ENCODE measurements around the gene CTNNBL1.

CTNNBL1 gene

DNA sequence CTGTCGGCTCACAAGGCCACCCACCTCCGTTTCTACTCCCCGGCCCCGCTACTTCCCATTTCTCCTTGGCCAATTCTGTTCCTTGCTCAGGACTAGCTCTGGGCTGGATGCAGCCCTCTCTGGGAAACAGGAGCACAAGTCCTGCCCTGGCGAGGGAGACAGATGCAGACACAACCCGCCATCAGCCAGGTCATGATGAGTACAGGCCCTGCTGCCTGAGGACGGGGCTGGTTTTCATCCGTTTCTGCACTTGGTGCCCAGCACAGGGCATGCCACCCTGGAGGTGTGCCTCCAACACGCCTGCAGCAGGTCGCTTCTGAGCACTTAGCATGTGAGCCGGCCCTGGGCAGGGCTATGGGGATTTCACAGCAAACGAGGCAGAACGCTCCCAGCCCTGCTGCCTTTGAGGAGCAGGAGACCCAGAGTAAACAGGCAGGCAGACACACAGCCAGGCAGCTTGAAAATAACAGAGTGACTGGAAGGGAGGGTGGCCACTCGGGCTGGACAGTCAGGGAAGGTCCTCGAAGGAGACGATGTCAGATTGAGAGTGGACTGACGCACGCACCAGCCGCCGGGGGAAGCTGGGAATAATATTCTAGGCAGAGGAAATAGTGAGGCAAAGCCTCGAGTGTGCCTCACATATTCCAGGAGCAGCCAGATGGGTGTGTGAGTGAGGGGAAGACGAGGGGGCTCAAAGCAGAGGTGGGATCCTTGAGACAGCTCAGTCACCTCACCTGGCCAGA lies 187.9 kb downstream of the CTNNBL1 start:
- no peak for DNase-seq

DNA sequence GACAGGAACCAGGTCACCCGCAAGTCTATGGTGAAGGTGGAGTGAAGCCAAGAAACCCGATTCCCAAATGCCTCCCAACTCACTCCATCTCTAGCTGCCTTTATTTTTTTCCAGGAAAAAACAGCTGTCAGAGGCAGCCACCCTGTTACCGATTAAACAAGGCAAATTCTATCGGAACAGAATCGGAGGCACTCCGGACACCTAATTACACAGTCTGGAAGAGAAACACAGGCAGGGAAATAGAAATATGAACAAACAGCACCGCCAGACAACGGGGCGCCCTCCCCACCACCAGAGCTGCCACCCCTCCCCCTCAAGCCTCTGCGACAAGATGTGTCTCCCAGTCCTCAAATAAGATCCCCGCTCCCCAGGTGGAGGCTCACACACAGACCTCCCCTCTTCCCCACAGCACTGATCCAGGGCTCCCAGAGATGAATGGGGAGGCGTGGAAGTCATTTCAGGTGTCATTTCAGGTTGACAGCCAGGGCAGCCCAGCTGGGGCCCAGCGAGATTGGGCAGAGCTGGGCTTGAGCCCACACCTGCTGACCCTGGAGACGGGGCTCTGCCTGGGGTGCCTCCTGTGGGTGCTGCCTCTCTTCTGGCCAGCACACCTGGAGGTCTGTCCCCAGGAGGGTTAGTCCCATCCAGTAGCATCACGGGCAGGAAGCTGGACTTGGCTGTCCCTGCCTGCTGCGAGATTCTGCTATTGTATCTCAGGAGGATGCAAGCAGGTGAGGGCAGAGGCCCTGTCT lies 189.3 kb downstream of the CTNNBL1 start:
- DNase-seq: no peak

DNA sequence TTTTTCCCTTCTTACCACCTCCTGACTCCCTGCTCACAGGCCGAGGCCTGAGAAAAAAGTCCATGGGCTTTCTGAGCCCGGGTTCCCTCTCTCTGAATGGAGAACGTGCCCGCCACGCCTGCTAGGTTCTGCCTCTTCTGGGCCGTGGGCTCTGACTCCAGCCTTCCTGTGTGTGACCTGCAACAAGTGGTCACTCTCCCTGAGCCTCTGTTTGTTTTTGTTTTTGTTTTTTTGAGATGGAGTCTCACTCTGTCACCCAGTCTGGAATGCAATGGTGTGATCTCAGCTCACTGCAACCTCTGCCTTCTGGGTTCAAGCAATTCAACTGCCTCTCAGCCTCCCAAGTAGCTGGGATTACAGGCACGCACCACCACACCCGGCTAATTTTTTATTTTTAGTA lies 191.2 kb downstream of the CTNNBL1 start:
- no peak for DNase-seq

DNA sequence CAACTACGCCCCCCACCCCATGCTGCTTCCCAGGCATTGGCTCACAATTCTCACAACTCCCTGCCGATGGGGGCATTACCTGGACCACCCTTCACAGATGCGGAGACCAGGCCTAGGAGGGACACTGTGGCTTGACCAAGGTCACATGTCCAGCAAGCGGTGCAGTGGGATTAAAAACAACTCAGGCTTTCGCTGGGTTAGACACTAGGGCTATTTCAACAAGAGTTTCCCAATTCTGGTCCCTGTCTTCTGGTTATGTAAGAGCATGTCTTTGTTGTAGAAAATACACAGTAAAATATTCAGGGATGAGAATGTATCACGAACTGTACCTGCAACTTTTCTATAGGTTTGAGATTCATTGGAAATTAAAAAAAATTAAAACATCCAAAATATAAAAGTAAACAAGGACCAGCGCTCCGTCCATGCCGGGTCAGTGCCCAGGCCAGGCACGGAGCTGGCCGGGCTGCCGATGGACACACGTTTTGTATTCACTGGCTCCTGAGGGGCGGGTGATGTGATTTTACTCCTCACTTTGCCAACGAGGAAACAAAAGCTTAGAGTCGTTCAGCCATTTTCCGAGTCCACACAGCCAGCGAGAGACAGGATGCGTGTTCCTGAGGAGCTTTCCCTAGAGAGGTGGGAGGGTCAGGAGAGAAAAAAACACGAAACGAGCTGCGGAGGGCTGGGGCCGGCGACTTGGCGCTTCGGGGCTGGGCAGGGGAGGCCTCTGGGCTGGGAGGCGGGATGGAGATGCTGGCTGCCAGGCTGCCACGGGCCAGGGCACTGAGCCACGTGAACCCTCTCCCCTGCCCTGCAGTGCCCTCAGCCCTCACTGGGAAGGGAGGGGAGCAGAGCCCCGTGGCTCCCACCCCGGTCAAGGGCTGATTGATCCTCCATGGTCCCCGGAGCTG lies 192.0 kb downstream of the CTNNBL1 start:
- no peak for DNase-seq

DNA sequence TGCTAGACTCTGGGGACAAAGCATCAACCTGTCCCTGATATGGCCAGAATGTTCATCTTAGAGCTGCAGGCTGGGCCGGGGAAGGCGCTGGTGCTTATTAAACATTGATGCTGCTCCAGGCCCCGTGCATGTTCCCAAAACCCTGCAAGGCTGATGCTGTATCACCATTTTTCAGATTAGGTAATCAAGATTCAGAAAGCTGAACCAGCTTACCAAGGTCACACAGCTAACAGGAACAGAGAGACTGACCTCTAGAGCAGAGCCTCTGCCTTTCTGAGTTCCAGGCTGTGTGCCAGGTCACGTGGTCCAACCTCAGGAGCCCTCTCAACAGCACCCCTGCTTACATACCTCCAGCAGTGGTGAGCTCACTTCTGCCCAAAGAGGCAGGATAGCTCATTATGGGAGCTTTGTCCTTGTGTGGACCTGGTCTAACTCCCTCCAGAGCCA lies 193.0 kb downstream of the CTNNBL1 start:
- DNase-seq: no peak

DNA sequence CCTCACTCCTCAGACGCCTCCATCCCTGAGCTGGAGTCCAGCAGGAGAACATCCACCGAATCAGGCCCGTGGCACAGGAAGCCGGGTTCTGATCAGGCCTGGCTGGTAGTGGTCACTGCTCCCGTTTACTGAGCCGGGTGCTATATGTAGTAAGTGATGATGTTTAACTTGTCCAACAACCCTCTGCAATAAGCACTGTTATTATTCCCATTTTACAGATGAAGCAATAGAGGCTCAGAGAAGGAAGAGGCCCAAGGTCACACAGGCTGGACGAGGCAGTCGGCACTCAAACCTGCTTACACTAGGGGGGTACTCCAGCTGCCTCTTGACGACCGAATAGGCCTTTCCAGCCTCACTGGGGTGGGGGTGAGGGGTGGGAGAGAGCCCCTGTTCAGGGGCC lies 194.8 kb downstream of the CTNNBL1 start:
- no peak for DNase-seq

DNA sequence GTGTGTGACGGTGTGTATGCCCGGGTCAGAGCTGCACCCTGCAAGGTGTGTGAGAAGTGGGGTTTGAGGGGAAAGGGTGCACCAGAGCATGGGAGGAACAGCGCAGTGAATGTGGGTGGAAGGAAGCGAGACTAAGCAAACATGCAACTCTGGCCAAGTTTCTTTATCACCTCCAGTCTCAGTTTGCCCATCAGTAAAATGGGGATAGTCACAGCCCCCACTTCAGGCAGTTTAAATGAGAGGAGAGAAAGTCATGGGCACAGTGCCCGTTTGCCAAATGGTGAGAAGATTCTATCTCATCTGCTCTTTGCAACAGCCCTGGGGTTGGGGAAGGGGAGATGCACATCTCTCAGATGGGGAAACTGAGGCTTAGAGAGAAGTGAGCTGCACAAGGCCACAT lies 196.3 kb downstream of the CTNNBL1 start:
- DNase-seq: no peak

DNA sequence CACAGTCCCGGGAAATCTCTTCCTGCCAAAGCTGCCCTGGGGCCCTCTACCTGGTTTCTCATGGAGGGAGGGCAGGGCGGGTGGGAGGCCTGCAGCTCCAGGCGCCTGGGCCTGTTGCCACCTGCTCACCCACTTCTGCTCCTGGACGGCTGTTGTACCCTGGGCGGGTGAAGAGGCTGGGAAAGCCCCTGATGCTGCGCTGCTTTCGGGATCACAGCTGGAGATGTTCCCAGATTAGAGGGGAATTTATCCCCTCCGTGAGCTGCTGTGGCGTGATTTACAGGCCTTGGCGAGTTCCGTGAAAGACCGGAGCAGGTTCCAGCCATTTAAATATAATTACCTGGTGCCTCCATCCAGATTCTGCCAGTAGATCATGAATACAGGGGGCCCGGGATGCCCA lies 196.8 kb downstream of the CTNNBL1 start:
- no peak for DNase-seq

DNA sequence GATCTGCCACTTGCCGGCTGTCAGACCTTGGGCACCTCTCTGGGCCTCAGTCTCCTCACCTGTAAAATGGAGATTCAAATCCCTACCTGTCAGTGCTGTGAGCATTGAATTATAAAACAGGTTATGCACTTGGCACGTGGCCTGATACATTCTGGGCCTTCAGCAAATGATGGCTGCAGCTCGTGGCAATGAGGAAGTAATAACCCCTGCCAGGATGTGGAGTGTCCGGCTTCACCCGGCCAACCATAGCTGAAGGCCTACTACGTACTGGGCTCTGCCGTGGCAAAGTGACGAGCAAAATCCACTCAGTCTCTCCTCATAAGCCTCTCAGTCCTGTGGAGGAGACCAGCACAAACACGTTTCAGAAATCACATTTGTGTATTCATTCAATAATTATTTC lies 198.2 kb downstream of the CTNNBL1 start:
- DNase-seq: no peak

DNA sequence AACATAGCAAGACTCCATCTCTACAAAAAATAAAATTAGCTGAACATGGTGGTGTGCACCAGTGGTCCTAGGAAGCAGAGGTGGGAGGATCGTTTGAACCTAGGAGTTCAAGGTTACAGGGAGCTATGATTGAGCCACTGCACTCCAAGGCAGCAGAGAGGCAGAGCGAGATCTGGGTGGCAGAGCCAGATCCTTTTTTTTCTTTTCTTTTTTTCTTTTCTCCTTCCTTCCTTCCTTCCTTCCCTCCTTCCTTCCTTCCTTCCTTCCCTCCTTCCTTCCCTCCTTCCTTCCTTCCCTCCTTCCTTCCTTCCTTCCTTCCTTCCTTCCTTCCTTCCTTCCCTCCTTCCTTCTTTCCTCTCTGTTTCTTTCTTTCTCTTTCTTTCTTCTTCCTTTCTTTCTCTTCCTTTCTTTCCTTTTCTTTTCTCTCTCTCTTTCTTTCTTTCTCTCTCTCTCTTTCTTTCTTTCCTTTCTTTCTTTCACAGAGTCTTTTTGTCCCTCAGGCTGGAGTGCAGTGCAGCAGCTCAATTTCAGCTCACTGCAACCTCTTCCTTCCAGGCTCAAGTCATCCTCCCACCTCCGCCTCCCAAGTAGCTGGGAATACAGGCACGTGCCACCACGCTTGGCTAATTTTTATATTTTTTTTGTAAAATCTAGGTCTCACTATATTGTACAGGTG lies 199.9 kb downstream of the CTNNBL1 start:
- no peak for DNase-seq

DNA sequence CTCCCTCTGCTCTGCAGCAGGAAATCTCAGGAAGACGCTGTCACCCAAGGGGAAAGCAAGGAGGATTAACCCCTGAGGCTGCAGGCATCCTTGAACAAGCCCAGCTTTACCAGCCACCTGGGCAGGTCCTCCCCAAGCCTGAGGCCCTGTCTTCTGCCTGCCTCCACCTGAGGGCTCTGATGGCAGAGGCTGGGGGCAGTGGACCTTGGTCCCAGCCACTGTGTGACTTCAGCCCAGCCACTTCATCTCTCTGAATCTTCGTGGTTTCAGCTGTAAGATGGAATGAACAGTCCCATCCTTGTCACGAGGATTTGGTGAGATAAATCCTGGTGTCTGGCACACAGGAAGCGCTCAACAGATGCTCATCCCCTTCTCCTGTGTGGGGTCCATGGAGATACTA lies 200.6 kb downstream of the CTNNBL1 start:
- no peak for DNase-seq

DNA sequence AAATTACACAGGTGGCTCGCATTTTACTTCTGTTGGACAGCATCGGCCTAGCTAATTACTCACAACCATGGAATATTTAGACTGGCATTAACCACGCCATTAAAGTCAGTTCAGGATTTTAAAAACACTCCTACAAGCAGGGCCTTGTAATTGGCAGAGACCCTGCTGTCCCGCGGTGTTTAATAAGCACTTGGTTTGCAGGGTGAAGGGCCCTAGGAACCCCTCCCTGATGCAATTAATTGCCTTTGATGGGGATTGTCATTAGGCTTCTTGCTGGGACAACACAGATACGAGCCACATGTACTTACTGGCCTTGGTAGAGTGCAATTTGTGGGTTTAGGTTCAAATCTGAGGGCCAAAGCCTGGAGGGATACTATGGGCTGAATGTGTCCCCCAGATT lies 201.3 kb downstream of the CTNNBL1 start:
- no peak for DNase-seq

DNA sequence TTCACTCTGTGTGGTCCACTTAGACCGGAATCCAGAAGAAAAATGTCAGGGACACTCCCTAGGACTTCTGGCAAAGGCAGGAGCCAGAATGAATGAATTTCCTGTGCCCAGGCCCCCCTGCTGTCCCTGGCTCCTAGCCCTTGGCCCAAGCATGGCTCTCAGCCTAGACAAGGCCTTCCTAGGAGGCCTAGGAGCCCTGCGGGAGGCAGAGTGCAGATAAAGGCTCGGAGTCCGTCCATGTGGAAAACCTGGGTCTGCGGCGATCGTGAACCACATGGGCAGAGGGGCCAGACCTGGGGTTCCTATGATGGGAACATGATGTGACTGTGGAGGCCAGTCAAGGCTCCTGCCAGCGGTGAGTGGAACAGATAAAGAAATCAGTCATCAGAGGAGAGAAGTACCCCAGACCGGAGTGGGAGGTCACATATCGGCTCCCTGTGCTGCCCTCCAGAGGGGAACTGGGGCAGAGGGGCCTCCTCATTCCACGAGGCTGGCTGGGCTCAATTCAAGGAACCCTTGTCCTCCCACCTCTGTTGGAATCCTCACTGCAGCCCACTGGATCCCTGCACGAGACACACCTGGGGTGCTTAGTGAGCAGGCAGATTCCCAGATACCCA lies 203.2 kb downstream of the CTNNBL1 start:
- no peak for DNase-seq

DNA sequence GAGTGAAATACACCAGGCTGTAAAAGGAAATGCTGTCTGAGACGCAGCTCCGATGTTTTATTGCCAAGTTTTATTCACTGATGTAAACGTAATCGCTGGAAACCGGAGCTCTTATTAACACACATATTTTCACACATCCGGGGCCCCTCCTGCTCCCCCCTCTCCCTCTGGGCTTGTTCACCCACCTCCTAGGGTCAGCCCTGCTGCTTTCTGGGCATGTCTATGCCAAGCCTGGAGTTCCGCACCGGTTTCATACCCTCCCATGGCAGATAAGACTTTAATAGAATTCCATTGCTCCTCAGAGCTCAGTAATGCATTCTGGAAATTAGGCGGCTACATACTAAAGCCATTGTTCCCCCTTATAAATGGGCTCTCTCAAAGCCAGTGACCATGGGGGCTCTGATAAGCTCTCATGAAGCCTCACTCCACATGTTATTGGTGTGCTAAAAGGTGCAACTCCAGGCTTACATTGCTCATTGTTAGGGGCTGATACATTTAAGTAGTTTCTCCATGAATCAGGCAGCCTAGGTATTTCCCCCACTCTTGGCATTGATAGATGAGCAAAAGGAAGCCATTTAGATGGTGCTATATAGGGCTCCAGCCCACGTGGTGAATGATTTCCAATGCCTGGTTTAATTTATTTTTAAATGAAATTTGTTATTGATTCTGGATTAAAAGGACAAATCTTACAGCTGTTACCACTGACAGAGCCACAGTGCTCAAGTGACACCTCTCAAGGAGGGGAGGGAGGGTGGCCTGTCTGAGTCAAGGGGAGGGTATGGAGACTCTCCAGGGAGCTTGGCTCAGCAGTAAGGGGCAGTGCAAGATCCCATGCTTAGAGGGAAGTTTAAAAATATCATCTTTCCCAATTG lies 204.6 kb downstream of the CTNNBL1 start:
- no peak for DNase-seq

DNA sequence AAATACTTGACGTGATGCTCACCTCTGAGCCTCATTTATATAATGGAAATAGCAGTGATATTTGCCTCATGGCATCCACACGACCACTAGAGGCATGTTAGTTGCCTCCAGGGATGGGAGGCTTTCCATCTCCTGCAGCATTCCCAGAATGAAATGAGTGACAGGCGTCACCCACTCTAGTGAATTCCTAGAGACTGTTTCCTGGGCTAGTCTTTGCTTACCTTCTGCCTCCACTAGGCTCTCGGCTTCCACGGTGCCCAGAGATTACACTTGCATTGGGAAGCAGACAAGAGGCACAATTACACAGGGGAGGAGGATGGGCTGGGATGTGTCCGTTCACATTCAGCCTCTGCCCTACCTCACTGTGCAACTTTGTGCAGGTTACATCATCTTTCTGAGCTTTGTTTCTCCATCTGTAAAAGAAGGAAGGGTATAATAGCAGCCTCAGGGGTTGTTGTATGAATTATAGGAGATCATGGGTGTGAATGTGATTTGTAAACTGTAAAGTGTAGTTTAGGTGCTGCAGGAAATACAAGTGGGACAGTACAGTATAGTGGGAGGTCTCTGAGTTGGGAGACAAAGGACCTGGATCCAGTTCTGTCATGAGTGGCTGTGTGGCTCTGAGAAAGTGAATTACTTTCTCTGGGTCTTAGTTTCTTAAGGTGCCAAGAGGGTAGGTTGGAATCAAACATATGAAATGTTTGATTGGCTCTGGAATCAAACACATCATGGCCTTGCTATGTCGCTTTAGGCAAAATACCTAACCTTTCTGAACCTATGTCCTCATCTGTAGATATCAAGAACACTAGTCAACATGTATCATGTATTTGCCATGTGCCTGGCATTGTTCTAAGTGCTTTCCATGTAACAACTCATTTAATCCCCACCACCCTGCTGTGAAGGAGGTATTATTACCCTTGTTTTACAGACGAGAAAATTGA lies 205.5 kb downstream of the CTNNBL1 start:
- DNase-seq: no peak

DNA sequence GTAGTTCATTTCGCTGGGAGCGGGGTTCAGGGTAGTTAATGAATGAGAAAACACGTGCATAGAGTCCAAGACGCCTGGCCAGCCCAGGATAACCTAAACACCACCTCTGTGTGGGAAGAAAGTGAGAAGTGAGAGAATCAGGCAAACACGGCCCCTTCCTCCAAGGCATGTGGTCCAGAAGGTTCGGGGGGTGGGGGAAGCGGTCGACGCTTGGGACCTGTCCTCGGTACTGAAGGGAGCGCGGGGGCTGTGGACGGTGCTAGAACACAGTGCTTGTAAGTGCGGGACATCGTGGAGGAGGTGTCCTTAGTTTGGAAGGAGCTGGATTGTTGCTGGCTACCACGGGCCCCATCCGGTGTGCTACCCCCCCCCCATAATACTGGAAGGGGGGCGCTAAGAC lies 207.4 kb downstream of the CTNNBL1 start:
- DNase-seq: no peak

DNA sequence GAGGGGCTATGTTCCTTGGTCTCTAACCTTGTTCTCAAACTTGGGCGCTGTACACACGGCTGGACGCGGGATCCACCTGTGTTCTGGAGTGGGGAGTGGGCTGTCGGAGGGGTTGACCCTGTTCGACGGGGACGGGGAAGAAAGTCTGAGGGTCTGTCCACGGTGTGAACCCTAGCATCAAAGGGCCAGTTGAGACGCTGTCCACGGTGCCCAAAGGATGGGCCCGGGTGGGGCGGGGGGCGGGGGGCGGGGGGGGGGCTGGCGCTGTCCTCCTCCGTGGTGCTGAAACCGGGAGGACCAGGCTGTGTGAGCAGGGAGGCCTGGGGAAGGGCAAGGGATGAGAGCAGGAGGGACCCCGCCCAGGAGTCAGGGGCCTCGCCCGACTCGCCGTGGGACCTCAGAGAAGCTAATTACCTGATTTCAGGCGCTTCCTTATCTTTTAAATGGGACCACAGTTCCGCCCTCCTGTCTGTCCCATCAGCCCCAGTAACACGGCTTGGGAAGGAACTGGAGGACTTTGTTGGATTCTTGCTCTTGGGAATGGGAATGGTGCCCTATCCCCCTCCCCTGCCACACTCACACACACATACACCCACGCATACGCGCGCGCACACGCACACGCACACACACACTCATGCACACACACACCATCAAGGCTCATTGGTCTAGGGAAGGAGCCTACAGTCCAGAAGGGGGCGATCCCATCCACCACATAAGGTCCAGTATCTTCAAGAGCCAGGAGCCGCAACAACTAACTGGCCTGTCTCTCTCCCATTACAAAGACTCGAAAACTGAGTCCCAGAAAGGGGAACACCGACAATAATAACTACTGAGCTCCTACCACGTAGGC lies 208.0 kb downstream of the CTNNBL1 start:
- DNase-seq: peak in 1 of 5 donors; percentile 58

DNA sequence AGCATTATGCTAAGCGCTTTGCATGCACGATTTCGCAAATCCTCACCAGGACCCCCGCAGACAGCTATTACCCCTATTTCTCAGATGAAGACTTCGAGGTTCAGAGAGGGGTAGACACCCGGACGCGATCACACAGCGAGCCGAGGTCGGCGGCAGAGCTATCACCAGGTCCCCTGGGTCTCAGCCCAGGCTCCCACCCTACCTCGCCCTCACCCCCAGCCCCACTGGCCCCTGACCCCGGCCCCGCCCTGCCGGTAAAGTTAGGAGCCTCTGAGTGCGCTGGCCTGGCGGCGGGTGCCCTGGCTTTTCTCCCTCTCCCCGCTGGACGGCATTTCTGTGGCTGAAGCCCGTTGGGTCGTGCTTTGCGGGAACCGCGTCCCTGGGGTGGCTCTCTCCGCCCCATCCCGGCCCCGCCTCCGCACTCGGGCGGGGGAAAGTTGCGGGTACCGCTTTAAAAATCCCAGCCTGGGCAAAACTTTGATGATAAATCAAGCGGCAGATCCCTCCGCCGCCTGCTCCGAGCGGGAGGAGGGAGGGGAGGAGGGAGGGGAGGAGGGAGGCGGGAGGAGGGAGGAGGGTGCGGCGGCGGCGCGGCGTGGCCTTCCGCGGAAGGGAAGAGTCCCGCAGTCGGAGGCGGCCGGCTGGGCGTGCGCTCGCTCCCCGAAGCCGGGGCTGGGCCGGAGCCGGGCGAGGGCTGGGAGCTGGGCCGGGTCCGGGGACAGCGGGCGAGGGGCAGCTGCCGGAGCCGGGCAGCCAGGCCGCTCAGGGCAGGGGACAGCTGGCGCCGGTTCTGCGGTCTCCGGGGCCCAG lies 208.9 kb downstream of the CTNNBL1 start, which contains the start of gene VSTM2L:
Gene VSTM2L (plus strand): TSS at position 624 of the 810 bp plus-strand sequence. CDS start 224 bp downstream, outside the sequence.
- no peak for DNase-seq
